B cell (primary cell): ENCODE measurements around the gene ZNF79. TPM values are rescaled to one million over a fixed set of nuclear protein-coding genes. Genes with fewer than 3 reads are reported as not detected.

Experiments
- ATAC-seq: fragments of 200-7000 bp; cut with Tn5 transposase; one replicate; pipeline ENCODE4 v1.10.0; 2021; ENCODE audit warnings: low read depth, mild to moderate bottlenecking, moderate number of reproducible peaks, moderate library complexity
- CTCF ChIA-PET: fragments of 350-600 bp; sonication (Branson Sonifier 250); formaldehyde crosslinking; loops from one replicate; lab custom pipeline; 2021; ENCODE audit warnings: antibody characterized with exemption, inconsistent platforms; lab: Charles Lee
- POLR2A ChIA-PET: fragments of 350-600 bp; sonication (Branson Sonifier 250); formaldehyde crosslinking; loops from one replicate; lab custom pipeline; 2021; ENCODE audit warnings: antibody characterized with exemption; lab: Charles Lee
- DNase-seq: peaks from one replicate; pipeline ENCODE4 v3.0.0; 2013
- H2AFZ ChIP-seq: 2 replicates; pipeline ENCODE4 v1.6.1; 2012; ENCODE audit warnings: mild to moderate bottlenecking, low read depth, low read length; ENCODE audit not compliant: insufficient read depth, poor library complexity, severe bottlenecking
- H3K27ac ChIP-seq, 2 donors: 1 replicate in 1 of 2; 2 replicates in 1 of 2; pipeline ENCODE4 v1.5.1; 2012 to 2013; ENCODE audit warnings: low read length in 2 of 2, mild to moderate bottlenecking in 2 of 2, moderate library complexity in 1 of 2
- H3K27me3 ChIP-seq, 4 experiments: fragments of 200-600 bp in 1 of 4; sonication (generic) in 1 of 4; replicated peaks in 1 of 4; 1 replicate in 2 of 4; 2 replicates in 2 of 4; pipeline versions ENCODE4 v1.6.1 to v1.7.0; 2013 to 2016; ENCODE audit warnings: low read length in 3 of 4, mild to moderate bottlenecking in 2 of 4, mixed read lengths in 1 of 4, moderate library complexity in 1 of 4; ENCODE audit not compliant: insufficient read depth in 4 of 4, control insufficient read depth in 3 of 4; ENCODE audit errors: control extremely low read depth in 1 of 4
- H3K36me3 ChIP-seq, 2 experiments: replicated peaks in 1 of 2; 1 replicate in 1 of 2; 2 replicates in 1 of 2; pipeline versions ENCODE4 v1.6.1 to v1.7.1; 2013; ENCODE audit warnings: low read length in 1 of 2; ENCODE audit not compliant: insufficient read depth in 2 of 2, control insufficient read depth in 1 of 2; ENCODE audit errors: control extremely low read depth in 1 of 2, extremely low read depth in 1 of 2
- H3K4me1 ChIP-seq, 2 donors: fragments of 200-600 bp in 1 of 2; sonication (generic) in 1 of 2; 1 replicate in 1 of 2; 2 replicates in 1 of 2; pipeline versions ENCODE4 v1.5.1 to v1.6.1; 2013 to 2017; ENCODE audit warnings: low read length in 2 of 2; ENCODE audit not compliant: control insufficient read depth in 2 of 2, insufficient read depth in 2 of 2
- H3K4me2 ChIP-seq: replicated peaks from 2 replicates; pipeline ENCODE3; 2012; ENCODE audit warnings: mild to moderate bottlenecking, low read depth, low read length; ENCODE audit not compliant: poor library complexity, severe bottlenecking
- H3K4me3 ChIP-seq, 5 experiments: fragments of 200-600 bp in 1 of 5; sonication (generic) in 1 of 5; 1 replicate in 3 of 5; 2 replicates in 2 of 5; pipeline versions ENCODE4 v1.5.1 to v1.7.0; 2011 to 2016; ENCODE audit warnings: low read length in 4 of 5, mild to moderate bottlenecking in 4 of 5, low read depth in 2 of 5, control low read depth in 1 of 5, moderate library complexity in 1 of 5; ENCODE audit not compliant: insufficient read depth in 1 of 5; ENCODE audit errors: control extremely low read depth in 1 of 5, extremely low read depth in 1 of 5
- H3K79me2 ChIP-seq: fragments of 200-600 bp; sonication (generic); one replicate; pipeline ENCODE4 v1.6.0; 2016; ENCODE audit warnings: low read length; ENCODE audit not compliant: control insufficient read depth, insufficient read depth
- H3K9ac ChIP-seq: fragments of 200-600 bp; sonication (generic); 2 replicates; pipeline ENCODE4 v1.6.1; 2017; ENCODE audit warnings: mild to moderate bottlenecking, low read length, moderate library complexity
- H3K9me3 ChIP-seq, 3 donors: one replicate each; pipeline versions ENCODE4 v1.6.1 to v1.7.1; 2013; ENCODE audit warnings: low read length in 2 of 3; ENCODE audit not compliant: control insufficient read depth in 2 of 3, insufficient read depth in 1 of 3; ENCODE audit errors: control extremely low read depth in 1 of 3
- H4K20me1 ChIP-seq: 2 replicates; pipeline ENCODE4 v1.6.0; 2012; ENCODE audit warnings: mild to moderate bottlenecking, low read length; ENCODE audit not compliant: insufficient read depth, control insufficient read depth, poor library complexity, severe bottlenecking
- H3K27ac Mint-ChIP-seq: one replicate; pipeline ENCODE4 v1.8.0; 2021; ENCODE audit warnings: mixed read lengths
- H3K27me3 Mint-ChIP-seq: one replicate; pipeline ENCODE4 v1.8.0; 2021; ENCODE audit warnings: mixed read lengths
- H3K4me1 Mint-ChIP-seq: one replicate; pipeline ENCODE4 v1.8.0; 2021; ENCODE audit warnings: mixed read lengths
- H3K4me3 Mint-ChIP-seq: one replicate; pipeline ENCODE4 v1.8.0; 2021; ENCODE audit warnings: mixed read lengths
- H3K9me3 Mint-ChIP-seq: one replicate; pipeline ENCODE4 v1.8.0; 2022; ENCODE audit warnings: mixed read lengths; ENCODE audit not compliant: insufficient read depth
- CTCF ChIP-seq: fragments of 200-600 bp; IDR thresholded peaks from one replicate; pipeline ENCODE4 v1.8.0; 2022; ENCODE audit warnings: antibody characterized with exemption, mild to moderate bottlenecking
- EZH2 ChIP-seq: IDR thresholded peaks from 2 replicates; pipeline ENCODE4 v1.6.1; 2012; ENCODE audit warnings: borderline replicate concordance, low read depth, mild to moderate bottlenecking, moderate library complexity, low read length; ENCODE audit not compliant: insufficient read depth, poor library complexity, severe bottlenecking
- WGBS: methylation state at CpG from one replicate; pipeline ENCODE4 v1.1.5; 2013; ENCODE audit warnings: missing lambda C conversion rate; ENCODE audit not compliant: insufficient coverage; 5-methylcytosine and 5-hydroxymethylcytosine counted together
- intact Hi-C: fragments of 100-400 bp; cut with micrococcal nuclease; formaldehyde crosslinking; loops from one replicate; pipeline ENCODE4 v1.10.0; 2022
- polyA plus RNA-seq: library from polyadenylated mRNA; depleted of rRNA; stranded (reverse); fragments of >200 nt; gene quantifications from 2 replicates; pipeline ENCODE4 v1.2.3, GENCODE V29; 2012
- small RNA-seq: library from RNA; depleted of rRNA; stranded (forward); fragments of <200 nt; gene quantifications from one replicate; pipeline ENCODE3, GENCODE V24; 2012; ENCODE audit warnings: low replicate concordance, low read depth; ENCODE audit not compliant: insufficient read length
- total RNA-seq, 2 donors: library from RNA; stranded (reverse); fragments of 120-200 nt in 1 of 2; gene quantifications; 1 replicate in 1 of 2; 2 replicates in 1 of 2; pipeline versions ENCODE4 v1.2.3 to v1.2.4, GENCODE V29; 2013 to 2022

Gene ZNF79
- total and polyA plus RNA-seq, 2 donors (not counting 1 experiment from before 2014, with no cell fraction given), result 4.8 to 16.1 TPM

DNA sequence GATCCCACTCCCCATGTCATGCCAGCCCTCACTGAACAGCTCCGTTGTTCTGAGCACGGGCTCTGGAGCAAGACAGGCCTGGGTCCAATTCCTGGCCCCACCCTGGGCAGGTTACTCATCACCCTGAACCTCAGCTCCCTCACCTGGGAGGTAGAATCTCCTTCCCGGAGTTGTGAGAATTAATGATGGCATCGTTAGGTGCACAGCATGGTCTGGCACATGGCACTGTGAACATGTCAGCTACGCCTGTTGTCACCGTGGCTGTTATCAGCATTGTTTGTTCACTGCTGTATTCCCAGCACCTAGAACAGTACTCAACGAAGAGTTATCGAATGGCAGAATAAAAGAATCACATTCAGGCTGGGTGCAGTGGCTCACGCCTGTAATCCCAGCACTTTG lies 70.1 kb downstream of the ZNF79 start:
- ATAC-seq, result no peak
- peaks cover 0 to 68% of the 10 kb centered on the region in 2 experiments for H3K36me3 ChIP-seq
- H3K27me3 Mint-ChIP-seq, result no peaks in the 10 kb centered on the region

More for the DNA sequence above, 70.1 kb downstream of the ZNF79 start:
- no peak for TF ChIP-seq CTCF
- no peak for TF ChIP-seq EZH2
- Histone ChIP-seq H3K9ac (no peak overlapping the region), H3K4me2 (no peak overlapping the region), H3K27ac (no peak overlapping the region), H3K27me3 (no peaks in the 10 kb centered on the region), H3K9me3 (no peaks in the 10 kb centered on the region), H3K79me2 (no peaks in the 10 kb centered on the region), H2AFZ (no peak overlapping the region), H4K20me1 (no peaks in the 10 kb centered on the region), H3K4me3 (no peak overlapping the region), H3K4me1 (no peaks in the 10 kb centered on the region)
- no peak overlapping the region for H3K27ac Mint-ChIP-seq
- POLR2A ChIA-PET, result no interaction called here
- CTCF ChIA-PET, result interaction anchor here (0.9 to 1.1 kb wide), 2 partner anchors 9 to 93 kb away, joined by 3 to 5 read pairs; no protein-coding TSS in a partner anchor
- no peaks in the 10 kb centered on the region for H3K4me1 Mint-ChIP-seq
- DNase-seq, result no peak
- H3K4me3 Mint-ChIP-seq, result no peak overlapping the region
- 99% methylated on average over 8 of the region's 9 CpGs for WGBS
- intact Hi-C loops, result no loop called here
- no peaks in the 10 kb centered on the region for H3K9me3 Mint-ChIP-seq

Small RNAs within 50 kb of the gene (small RNA-seq; reads per million reads assigned to genes)
- gene RF00019 (not detected), gene SNORA65 (44.2 reads per million, percentile 93 among the genes with 10 or more reads in this experiment)

Other genes with a start within 250 kb of the ZNF79 start
- 10.7 and 12.6 TPM in 2 replicates for gene GARNL3, start 159.6 kb upstream of the ZNF79 start, total RNA-seq
- gene GARNL3, start 159.6 kb upstream of the ZNF79 start, polyA plus RNA-seq, result 1.4 and 1.5 TPM in 2 replicates
- gene SLC2A8, start 27.2 kb upstream of the ZNF79 start, total RNA-seq, result 14.2 and 18.7 TPM in 2 replicates
- 6.9 and 8.3 TPM in 2 replicates for gene SLC2A8, start 27.2 kb upstream of the ZNF79 start, polyA plus RNA-seq
- gene RPL12, start 27.0 kb downstream of the ZNF79 start, total RNA-seq, result 1,232 and 1,334 TPM in 2 replicates
- gene RPL12, start 27.0 kb downstream of the ZNF79 start, polyA plus RNA-seq, result 3,459 and 4,444 TPM in 2 replicates
- 31.5 and 39.8 TPM in 2 replicates for gene LRSAM1, start 27.1 kb downstream of the ZNF79 start, total RNA-seq
- gene LRSAM1, start 27.1 kb downstream of the ZNF79 start, polyA plus RNA-seq, result 30.6 and 36.0 TPM in 2 replicates
- gene STXBP1, start 187.9 kb downstream of the ZNF79 start, total RNA-seq, result 0.62 and 0.78 TPM in 2 replicates
- gene STXBP1, start 187.9 kb downstream of the ZNF79 start, polyA plus RNA-seq, result 0.16 TPM in 1 of 2 replicates, not detected in the other